ENCODE data around the gene MTMR1.

MTMR1 gene

GRCh38 chrX:150765782-150766350 lies 72.7 kb downstream of the MTMR1 start:
- TF ChIP-seq, protein P1, sequence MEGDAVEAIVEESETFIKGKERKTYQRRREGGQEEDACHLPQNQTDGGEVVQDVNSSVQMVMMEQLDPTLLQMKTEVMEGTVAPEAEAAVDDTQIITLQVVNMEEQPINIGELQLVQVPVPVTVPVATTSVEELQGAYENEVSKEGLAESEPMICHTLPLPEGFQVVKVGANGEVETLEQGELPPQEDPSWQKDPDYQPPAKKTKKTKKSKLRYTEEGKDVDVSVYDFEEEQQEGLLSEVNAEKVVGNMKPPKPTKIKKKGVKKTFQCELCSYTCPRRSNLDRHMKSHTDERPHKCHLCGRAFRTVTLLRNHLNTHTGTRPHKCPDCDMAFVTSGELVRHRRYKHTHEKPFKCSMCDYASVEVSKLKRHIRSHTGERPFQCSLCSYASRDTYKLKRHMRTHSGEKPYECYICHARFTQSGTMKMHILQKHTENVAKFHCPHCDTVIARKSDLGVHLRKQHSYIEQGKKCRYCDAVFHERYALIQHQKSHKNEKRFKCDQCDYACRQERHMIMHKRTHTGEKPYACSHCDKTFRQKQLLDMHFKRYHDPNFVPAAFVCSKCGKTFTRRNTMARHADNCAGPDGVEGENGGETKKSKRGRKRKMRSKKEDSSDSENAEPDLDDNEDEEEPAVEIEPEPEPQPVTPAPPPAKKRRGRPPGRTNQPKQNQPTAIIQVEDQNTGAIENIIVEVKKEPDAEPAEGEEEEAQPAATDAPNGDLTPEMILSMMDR (IDR thresholded peaks at IDR 0.05; ENCODE audit: low read depth, low read length) = no peak
- H3K4me3 ChIP-seq (ENCODE audit: low read depth, low read length) = no peak overlapping the region

GRCh38 chrX:150766351-150767044 lies 73.3 kb downstream of the MTMR1 start:
- H3K4me3 ChIP-seq (ENCODE audit: low read depth, low read length) = no peak overlapping the region
- TF ChIP-seq, protein P1 (IDR thresholded peaks at IDR 0.05; ENCODE audit: low read depth, low read length) = no peak

- TF ChIP-seq, protein P1 (IDR thresholded peaks at IDR 0.05; ENCODE audit: low read depth, low read length) = no peak
These were observed 73.8 kb downstream of the MTMR1 start for GRCh38 chrX:150767045-150767395.

DNA sequence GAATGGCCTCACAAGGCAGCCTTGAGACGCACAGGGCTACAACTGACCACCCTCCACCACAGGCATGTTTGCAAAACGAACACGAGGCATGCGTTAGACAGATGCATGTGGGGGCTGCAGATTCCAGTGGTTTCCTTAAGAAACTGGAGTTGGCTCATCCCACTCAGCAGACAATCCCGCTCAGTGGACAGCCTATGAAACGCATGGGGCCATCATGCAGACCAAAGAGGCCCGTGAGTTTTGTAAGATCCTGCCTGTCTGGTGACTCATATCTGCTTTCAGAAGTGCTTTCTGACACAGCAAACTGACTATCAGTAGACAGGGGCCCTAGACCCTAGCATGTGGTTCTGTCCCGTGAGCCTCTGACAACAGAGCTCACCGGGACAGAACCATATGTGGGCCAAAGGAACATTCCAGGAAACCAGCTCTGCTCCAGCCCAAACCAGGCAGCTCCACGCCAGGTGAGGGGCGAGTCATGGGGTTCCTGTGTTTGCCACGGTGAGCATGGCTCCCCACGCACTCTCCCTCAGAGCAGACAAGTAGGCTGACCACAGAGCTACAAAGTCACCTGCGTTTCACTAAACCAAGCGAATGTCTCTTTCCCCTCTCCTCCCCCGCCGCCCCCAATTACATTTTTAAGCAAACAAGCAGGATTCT lies 74.4 kb downstream of the MTMR1 start:
- H3K4me3 ChIP-seq (ENCODE audit: low read depth, low read length) = no peak overlapping the region
- TF ChIP-seq, protein P1 (IDR thresholded peaks at IDR 0.05; ENCODE audit: low read depth, low read length) = no peak

More at GRCh38 chrX:150767045-150767395, 73.8 kb downstream of the MTMR1 start:
- H3K4me3 ChIP-seq (ENCODE audit: low read depth, low read length) = no peak overlapping the region

DNA sequence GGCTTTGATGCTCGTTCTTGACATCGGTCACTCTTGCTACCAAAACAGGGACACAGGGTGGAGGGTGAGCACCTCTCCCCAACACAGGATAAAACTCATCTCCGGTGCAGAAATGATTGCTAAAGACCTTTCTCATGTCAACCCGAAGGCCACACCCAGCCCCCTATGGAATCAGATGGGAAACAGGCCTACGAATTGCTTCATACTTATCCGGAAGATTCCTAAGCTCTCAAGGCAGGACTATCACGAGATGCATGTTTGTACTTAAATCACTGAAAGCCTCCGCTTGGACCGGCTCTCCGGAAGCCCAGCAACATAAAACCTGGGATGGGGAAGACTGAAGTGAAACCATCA lies 74.9 kb downstream of the MTMR1 start:
- TF ChIP-seq, protein P1 (IDR thresholded peaks at IDR 0.05; ENCODE audit: low read depth, low read length) = no peak
- no peak overlapping the region for H3K4me3 ChIP-seq (ENCODE audit: low read depth, low read length)

DNA sequence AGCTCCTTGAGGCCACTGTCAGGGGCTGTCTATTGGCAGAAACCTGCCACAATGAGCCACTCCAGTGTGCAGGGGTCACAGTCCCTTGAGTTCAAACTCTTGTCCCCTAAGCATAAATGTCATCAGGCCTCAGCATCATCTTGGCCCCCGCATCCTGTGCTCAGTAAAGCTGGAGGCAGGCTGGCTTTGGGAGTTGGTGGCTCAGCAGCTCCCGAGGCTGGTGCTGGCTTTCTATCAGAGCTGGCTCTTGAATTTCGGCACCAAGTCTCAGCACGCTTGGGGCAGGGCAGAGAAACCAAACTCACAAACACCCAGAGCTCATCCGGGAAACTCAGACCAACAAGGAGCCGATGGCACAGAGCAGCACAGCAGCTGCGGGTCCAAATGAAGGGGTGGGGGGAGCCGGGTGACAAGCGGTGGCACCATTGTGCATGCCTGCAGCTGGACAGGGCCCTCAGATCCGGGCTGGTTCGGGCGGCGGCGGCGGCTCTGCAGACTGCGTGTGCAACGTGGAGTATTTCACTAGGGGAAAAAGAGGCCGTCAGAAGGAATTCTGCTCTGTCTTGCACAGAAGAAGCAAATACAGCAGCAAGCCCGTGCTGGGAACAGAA lies 75.5 kb downstream of the MTMR1 start:
- TF ChIP-seq, protein P1 (IDR thresholded peaks at IDR 0.05; ENCODE audit: low read depth, low read length) = no peak
- no peak overlapping the region for H3K4me3 ChIP-seq (ENCODE audit: low read depth, low read length)

- TF ChIP-seq, protein P1 (IDR thresholded peaks at IDR 0.05; ENCODE audit: low read depth, low read length) = no peak
- H3K4me3 ChIP-seq (ENCODE audit: low read depth, low read length) = no peak overlapping the region
These were observed 76.2 kb downstream of the MTMR1 start for GRCh38 chrX:150769408-150769807.

All from WI38 (cell line).